ENCODE results near the gene PDE6C. TPM values are rescaled to one million over a fixed set of nuclear protein-coding genes. Genes with fewer than 3 reads are reported as not detected.

PDE6C gene
- polyA plus RNA-seq, 1 of the 3 experiments (the other 2 are of a cell fraction) = not detected

DNA sequence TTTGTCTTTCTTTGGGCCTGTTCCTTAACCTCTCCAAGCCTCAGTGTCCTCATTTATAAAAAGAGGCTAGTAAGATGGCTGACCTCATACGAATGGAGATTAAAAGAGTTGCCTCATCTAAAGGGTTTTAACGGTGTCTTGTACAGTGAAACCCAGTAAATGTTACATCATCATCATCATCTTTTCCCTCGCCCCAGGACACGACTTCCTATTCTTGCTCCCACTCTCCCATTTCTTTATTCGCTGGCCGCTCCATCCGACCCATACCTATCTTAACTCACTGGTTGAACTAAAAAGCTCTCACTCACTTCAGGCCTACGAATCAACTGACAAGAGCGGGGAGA lies 89.5 kb downstream of the PDE6C start:
- peak overlapping the region; percentile 85 for H2AFZ ChIP-seq (ENCODE audit: low read depth)
- POLR2A ChIA-PET = interaction anchor here (0.7 to 2.0 kb wide), 3 partner anchors 19 to 157 kb away, joined by 3 to 22 read pairs (median 5); no protein-coding TSS in a partner anchor

DNA sequence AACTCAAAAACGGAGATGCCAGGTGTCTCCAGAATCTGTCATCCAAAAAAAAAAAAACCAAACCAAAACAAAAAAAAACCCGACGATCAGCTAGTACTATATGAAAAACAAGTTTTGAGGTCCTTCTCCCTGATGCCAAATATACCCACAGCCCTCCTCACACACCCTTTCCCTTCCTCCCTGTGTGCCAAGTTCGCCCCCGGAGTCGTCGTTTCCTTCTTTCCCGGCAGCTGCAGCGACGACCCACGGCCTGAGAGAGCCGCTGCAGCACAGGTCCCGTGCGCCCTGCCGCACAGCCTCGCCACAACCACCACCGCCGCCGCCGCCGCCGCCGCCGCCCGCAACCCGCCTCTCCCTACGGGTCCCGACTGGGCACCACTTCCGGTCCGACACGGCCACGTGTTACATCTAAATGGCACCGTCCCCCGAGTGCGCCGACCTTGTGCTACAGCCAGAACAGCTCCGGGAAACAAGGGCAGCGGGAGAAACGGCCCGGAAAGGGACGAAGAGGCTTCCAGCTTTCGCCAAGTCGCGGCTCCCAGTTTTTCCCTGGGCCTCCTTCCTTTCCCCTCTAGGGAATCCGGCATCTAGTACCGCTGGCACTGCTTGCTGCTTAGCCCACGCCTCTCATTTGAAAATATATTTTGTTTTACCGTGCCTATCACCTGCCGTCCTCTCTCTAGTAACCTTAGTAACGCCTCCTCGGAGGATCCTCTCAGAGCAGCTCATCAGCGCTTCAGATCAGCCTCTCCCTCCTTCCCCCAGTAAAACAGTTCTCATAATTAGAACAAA lies 90.1 kb downstream of the PDE6C start, which contains the start of gene FRA10AC1:
Gene FRA10AC1 (minus strand): TSS at position 383 of the 792 bp plus-strand sequence. CDS start 2,486 bp downstream, outside the sequence.
- POLR2A ChIA-PET = interaction anchor here (0.7 to 2.0 kb wide), 7 partner anchors 10 to 156 kb away, joined by 3 to 22 read pairs (median 5); no protein-coding TSS in a partner anchor
- peak; percentile 94 for TF ChIP-seq GABPA (IDR thresholded peaks at IDR 0.05; ENCODE audit: low read depth)
- 0 out of 2 replicates have a peak, but pooled peaks have one; percentile 26 for TF ChIP-seq TEAD4 (IDR thresholded peaks at IDR 0.05; ENCODE audit: borderline replicate concordance, insufficient read depth)
- TF ChIP-seq EP300 (IDR thresholded peaks at IDR 0.05; ENCODE audit: borderline replicate concordance in 1 of 2, low read depth in 1 of 2, low read length in 1 of 2) = peak in 1 of 2 experiments; percentile 73; a peak in 1 of 4 replicates
- peak; percentile 56; the same call in 1 of the 2 replicates for TF ChIP-seq RFX5 (IDR thresholded peaks at IDR 0.05; ENCODE audit: low read length)
- TF ChIP-seq USF1 (IDR thresholded peaks at IDR 0.05; ENCODE audit: borderline replicate concordance, low read depth) = peak; percentile 82
- TF ChIP-seq RXRA (IDR thresholded peaks at IDR 0.05; ENCODE audit: borderline replicate concordance, low read depth) = no peak
- peak; percentile 43 for TF ChIP-seq IRF3 (IDR thresholded peaks at IDR 0.05; ENCODE audit: low read depth, low read length)
- TF ChIP-seq ZBTB33 (IDR thresholded peaks at IDR 0.05; ENCODE audit: borderline replicate concordance, low read depth) = peak; percentile 55; the same call in 1 of the 2 replicates
- TF ChIP-seq FOSL2 (IDR thresholded peaks at IDR 0.05; ENCODE audit: borderline replicate concordance, low read depth) = peak; percentile 3; the same call in 1 of the 2 replicates
- TF ChIP-seq, protein P1, sequence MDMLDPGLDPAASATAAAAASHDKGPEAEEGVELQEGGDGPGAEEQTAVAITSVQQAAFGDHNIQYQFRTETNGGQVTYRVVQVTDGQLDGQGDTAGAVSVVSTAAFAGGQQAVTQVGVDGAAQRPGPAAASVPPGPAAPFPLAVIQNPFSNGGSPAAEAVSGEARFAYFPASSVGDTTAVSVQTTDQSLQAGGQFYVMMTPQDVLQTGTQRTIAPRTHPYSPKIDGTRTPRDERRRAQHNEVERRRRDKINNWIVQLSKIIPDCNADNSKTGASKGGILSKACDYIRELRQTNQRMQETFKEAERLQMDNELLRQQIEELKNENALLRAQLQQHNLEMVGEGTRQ (IDR thresholded peaks at IDR 0.05; ENCODE audit: borderline replicate concordance, low read depth, low read length) = peak; percentile 53; the same call in 1 of the 2 replicates
- no peak for TF ChIP-seq NRF1 (IDR thresholded peaks at IDR 0.05; ENCODE audit: low read depth, low read length)
- TF ChIP-seq RAD21 (IDR thresholded peaks at IDR 0.05; ENCODE audit: low read length) = peak; percentile 75
- no peak for TF ChIP-seq FOXM1 (IDR thresholded peaks at IDR 0.05; ENCODE audit: low read depth)
- peak; percentile 98 for TF ChIP-seq MAX (IDR thresholded peaks at IDR 0.05; ENCODE audit: low read depth)
- TF ChIP-seq CHD2 (IDR thresholded peaks at IDR 0.05; ENCODE audit: low read length, partially characterized antibody) = peak; percentile 94
- peak; percentile 83 for TF ChIP-seq YY1 (IDR thresholded peaks at IDR 0.05; ENCODE audit: low read depth)
- TF ChIP-seq EZH2phosphoT487 (IDR thresholded peaks at IDR 0.05; ENCODE audit: borderline replicate concordance, low read depth) = no peak
- peak; percentile 99 for TF ChIP-seq TAF1 (IDR thresholded peaks at IDR 0.05; ENCODE audit: borderline replicate concordance, low read depth, low read length)
- peak; percentile 43 for TF ChIP-seq NFIC (IDR thresholded peaks at IDR 0.05; ENCODE audit: borderline replicate concordance)

More for the DNA sequence above, 89.5 kb downstream of the PDE6C start:
- Histone ChIP-seq H3K36me3 (replicated peaks in 1 of 2; ENCODE audit: control insufficient read depth in 1 of 2, insufficient read depth in 2 of 2, low read length in 1 of 2) (peaks cover 24 to 29% of the 10 kb centered on the region in 2 experiments), H3K4me2 (peak overlapping the region; percentile 95), H3K9me3 (no peaks in the 10 kb centered on the region), H3K27me3 (ENCODE audit: insufficient read depth) (no peaks in the 10 kb centered on the region), H3F3A (replicated peaks; ENCODE audit: insufficient read depth) (peaks cover 9% of the 10 kb centered on the region), H3K27ac (ENCODE audit: low read depth in 2 of 2, low read length in 1 of 2) (peak overlapping the region; percentile 86 to 93), H3K4me1 (ENCODE audit: control insufficient read depth in 1 of 2, insufficient read depth in 2 of 2, low read depth in 1 of 2, low read length in 1 of 2) (peaks cover 0 to 4% of the 10 kb centered on the region in 2 experiments; a peak in 3 of 4 replicates), H3K9me2 (no peaks in the 10 kb centered on the region), H3K79me2 (ENCODE audit: insufficient read depth) (peaks cover 13% of the 10 kb centered on the region; the same call in 1 of the 2 replicates), H3K4me3 (ENCODE audit: low read depth in 2 of 2, low read length in 1 of 2) (peak overlapping the region; percentile 79 to 91), H3K9ac (peak overlapping the region; percentile 89), H4K20me1 (ENCODE audit: insufficient read depth) (no peaks in the 10 kb centered on the region)
- TF ChIP-seq YY1 (IDR thresholded peaks at IDR 0.05; ENCODE audit: low read depth) = peak; percentile 31; the same call in 1 of the 2 replicates
- no peak for TF ChIP-seq NRF1 (IDR thresholded peaks at IDR 0.05; ENCODE audit: low read depth, low read length)
- peak; percentile 21 for DNase-seq
- WGBS (ENCODE audit: low lambda C conversion rate) = 2% methylated on average over 9 of the region's 9 CpGs
- CTCF ChIA-PET = interaction anchor here (0.7 to 9.3 kb wide), 33 partner anchors 10 to 742 kb away, joined by 3 to 108 read pairs (median 4); partner anchors contain the start of gene SLC35G1

More for the DNA sequence above, 90.1 kb downstream of the PDE6C start, which contains the start of gene FRA10AC1:
- no peaks in the 10 kb centered on the region for H3K9me3 ChIP-seq
- H3K9me2 ChIP-seq = no peaks in the 10 kb centered on the region
- CTCF ChIA-PET = interaction anchor here (0.6 to 9.3 kb wide), 39 partner anchors 10 to 769 kb away, joined by 3 to 108 read pairs (median 4); partner anchors contain the start of gene SLC35G1
- H3K27ac ChIP-seq (ENCODE audit: low read depth in 2 of 2, low read length in 1 of 2) = peak within 1 kb of the TSS; percentile 86 to 99
- H3K4me1 ChIP-seq (ENCODE audit: control insufficient read depth in 1 of 2, insufficient read depth in 2 of 2, low read depth in 1 of 2, low read length in 1 of 2) = peaks cover 0 to 4% of the 10 kb centered on the region in 2 experiments; a peak in 3 of 4 replicates
- peak within 1 kb of the TSS; percentile 95 for H3K4me2 ChIP-seq
- peak within 1 kb of the TSS; percentile 79 to 91 for H3K4me3 ChIP-seq (ENCODE audit: low read depth in 2 of 2, low read length in 1 of 2)
- DNase-seq = peak; percentile 89
- WGBS (ENCODE audit: low lambda C conversion rate) = 1% methylated on average over 49 of the region's 52 CpGs
- H3K79me2 ChIP-seq (ENCODE audit: insufficient read depth) = peaks cover 13% of the 10 kb centered on the region; the same call in 1 of the 2 replicates
- H3K36me3 ChIP-seq (replicated peaks in 1 of 2; ENCODE audit: control insufficient read depth in 1 of 2, insufficient read depth in 2 of 2, low read length in 1 of 2) = peaks cover 22 to 24% of the 10 kb centered on the region in 2 experiments
- peak within 1 kb of the TSS; percentile 100 for H2AFZ ChIP-seq (ENCODE audit: low read depth)
- H3K27me3 ChIP-seq (ENCODE audit: insufficient read depth) = no peaks in the 10 kb centered on the region
- H3K9ac ChIP-seq = peak within 1 kb of the TSS; percentile 89
- no peaks in the 10 kb centered on the region for H4K20me1 ChIP-seq (ENCODE audit: insufficient read depth)
- H3F3A ChIP-seq (replicated peaks; ENCODE audit: insufficient read depth) = peaks cover 9% of the 10 kb centered on the region

Measured in SK-N-SH (cell line).